SW 1271 (cell line): ENCODE results near the gene VGLL4.

Source experiments
- DNase-seq, 2 experiments: peaks; one replicate each; lab custom pipeline; 2025; lab: John Stamatoyannopoulos, UW

VGLL4 gene

GRCh38 chr3:11653298-11654055, 9.8 kb upstream of the VGLL4 start:
- DNase-seq: no peak

- peak in 1 of 2 experiments; percentile 60 for DNase-seq
Measured at GRCh38 chr3:11651900-11652299, 8.2 kb upstream of the VGLL4 start.

GRCh38 chr3:11651477-11651876, 7.8 kb upstream of the VGLL4 start:
- DNase-seq: no peak

- DNase-seq: no peak
Measured at GRCh38 chr3:11650391-11650790, 6.7 kb upstream of the VGLL4 start.

GRCh38 chr3:11648735-11649134, 5.0 kb upstream of the VGLL4 start:
- no peak for DNase-seq

GRCh38 chr3:11643201-11643603, 513 bp downstream of the VGLL4 start:
- peak; percentile 33 to 77 for DNase-seq

GRCh38 chr3:11642431-11643191, 1.1 kb downstream of the VGLL4 start:
- DNase-seq: peak; percentile 36 to 85

- DNase-seq: peak in 1 of 2 experiments; percentile 60
Measured at GRCh38 chr3:11641683-11642430, 1.9 kb downstream of the VGLL4 start.

GRCh38 chr3:11641316-11641682, 2.4 kb downstream of the VGLL4 start:
- peak in 1 of 2 experiments; percentile 60 for DNase-seq

GRCh38 chr3:11640009-11640673, 3.6 kb downstream of the VGLL4 start:
- no peak for DNase-seq

GRCh38 chr3:11638495-11639358, 5.0 kb downstream of the VGLL4 start:
- no peak for DNase-seq

GRCh38 chr3:11637901-11638458, 5.7 kb downstream of the VGLL4 start:
- no peak for DNase-seq

GRCh38 chr3:11636394-11636770, 7.3 kb downstream of the VGLL4 start:
- no peak for DNase-seq

- DNase-seq: no peak
Measured at GRCh38 chr3:11635680-11636393, 7.9 kb downstream of the VGLL4 start.

GRCh38 chr3:11634974-11635612, 8.6 kb downstream of the VGLL4 start:
- no peak for DNase-seq

GRCh38 chr3:11634081-11634635, 9.6 kb downstream of the VGLL4 start:
- no peak for DNase-seq

GRCh38 chr3:11632966-11633365, 10.7 kb downstream of the VGLL4 start:
- no peak for DNase-seq

- DNase-seq: no peak
Measured at GRCh38 chr3:11632564-11632963, 11.2 kb downstream of the VGLL4 start.

- no peak for DNase-seq
Measured at GRCh38 chr3:11631820-11632219, 11.9 kb downstream of the VGLL4 start.
